Dendritic cell treated with granulocyte-macrophage colony-stimulating factor and Interleukin-4, amounts not matched to agents 40 ng/mL and 50 ng/mL, for 4 days (primary cell): Measurements from ENCODE around the gene KRTAP6-2.

Source experiments
- H3K27ac Mint-ChIP-seq: one replicate; pipeline ENCODE4 v1.8.0; 2022; ENCODE audit warnings: mild to moderate bottlenecking, mixed read lengths
- H3K27me3 Mint-ChIP-seq: one replicate; pipeline ENCODE4 v1.8.0; 2022; ENCODE audit warnings: mild to moderate bottlenecking, mixed read lengths
- H3K36me3 Mint-ChIP-seq: one replicate; pipeline ENCODE4 v1.8.0; 2022; ENCODE audit warnings: low read depth, mixed read lengths
- H3K4me1 Mint-ChIP-seq: one replicate; pipeline ENCODE4 v1.8.0; 2022; ENCODE audit warnings: low read depth, mixed read lengths
- H3K4me3 Mint-ChIP-seq: one replicate; pipeline ENCODE4 v1.8.0; 2022; ENCODE audit warnings: mild to moderate bottlenecking, moderate library complexity, mixed read lengths
- H3K9me3 Mint-ChIP-seq: one replicate; pipeline ENCODE4 v1.8.0; 2022; ENCODE audit warnings: mixed read lengths
- intact Hi-C: fragments of 100-400 bp; cut with micrococcal nuclease; formaldehyde crosslinking; loops from one replicate; pipeline ENCODE4 v1.15.0; 2022

The KRTAP6-2 gene

GRCh38 chr21:30552782-30553181 is 45.9 kb downstream of the KRTAP6-2 start:
- peaks cover 44% of the 10 kb centered on the region for H3K9me3 Mint-ChIP-seq
- H3K27ac Mint-ChIP-seq = no peak overlapping the region
- no peaks in the 10 kb centered on the region for H3K36me3 Mint-ChIP-seq
- H3K4me3 Mint-ChIP-seq = no peak overlapping the region
- H3K4me1 Mint-ChIP-seq = no peaks in the 10 kb centered on the region
- H3K27me3 Mint-ChIP-seq = no peaks in the 10 kb centered on the region
- intact Hi-C loops = no loop called here
